Lung microvascular endothelial cell (primary cell): ENCODE results near the gene ZDHHC20. TPM values are rescaled to one million over a fixed set of nuclear protein-coding genes. Genes with fewer than 3 reads are reported as not detected.

Experiments
- DNase-seq, 2 donors: peaks; one replicate each; pipeline versions ENCODE4 v3.0.0 to v3.0.0-alpha.2; 2010; ENCODE audit warnings: low read depth in 2 of 2
- total RNA-seq: library from RNA; depleted of rRNA; stranded (reverse); fragments of >200 nt; gene quantifications from 2 replicates; pipeline ENCODE4 v1.2.1, GENCODE V29; 2014

ZDHHC20 gene
- total RNA-seq, 1 donor from 2014 or later = 63.7 TPM

DNA sequence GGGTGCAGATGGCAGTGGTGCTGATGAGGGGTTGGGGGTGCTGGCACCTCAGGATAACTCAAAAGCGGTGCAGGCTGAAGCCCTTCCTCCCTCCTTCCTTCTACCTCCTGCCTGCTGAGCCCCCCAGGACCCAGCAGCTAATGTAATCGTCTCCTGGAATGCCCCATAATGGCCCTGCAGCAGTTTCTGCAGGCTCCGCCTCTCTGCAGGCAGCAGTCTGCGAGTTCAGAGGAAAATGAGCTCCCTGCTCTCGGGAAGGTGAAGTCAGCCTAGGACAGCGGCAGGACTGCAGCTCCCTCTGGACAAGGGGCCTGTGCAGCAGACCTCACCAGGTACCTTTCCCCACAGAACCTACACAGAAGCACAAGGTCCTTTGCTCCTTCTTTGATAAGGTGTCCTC lies 130.9 kb downstream of the ZDHHC20 start:
- DNase-seq = no peak

DNA sequence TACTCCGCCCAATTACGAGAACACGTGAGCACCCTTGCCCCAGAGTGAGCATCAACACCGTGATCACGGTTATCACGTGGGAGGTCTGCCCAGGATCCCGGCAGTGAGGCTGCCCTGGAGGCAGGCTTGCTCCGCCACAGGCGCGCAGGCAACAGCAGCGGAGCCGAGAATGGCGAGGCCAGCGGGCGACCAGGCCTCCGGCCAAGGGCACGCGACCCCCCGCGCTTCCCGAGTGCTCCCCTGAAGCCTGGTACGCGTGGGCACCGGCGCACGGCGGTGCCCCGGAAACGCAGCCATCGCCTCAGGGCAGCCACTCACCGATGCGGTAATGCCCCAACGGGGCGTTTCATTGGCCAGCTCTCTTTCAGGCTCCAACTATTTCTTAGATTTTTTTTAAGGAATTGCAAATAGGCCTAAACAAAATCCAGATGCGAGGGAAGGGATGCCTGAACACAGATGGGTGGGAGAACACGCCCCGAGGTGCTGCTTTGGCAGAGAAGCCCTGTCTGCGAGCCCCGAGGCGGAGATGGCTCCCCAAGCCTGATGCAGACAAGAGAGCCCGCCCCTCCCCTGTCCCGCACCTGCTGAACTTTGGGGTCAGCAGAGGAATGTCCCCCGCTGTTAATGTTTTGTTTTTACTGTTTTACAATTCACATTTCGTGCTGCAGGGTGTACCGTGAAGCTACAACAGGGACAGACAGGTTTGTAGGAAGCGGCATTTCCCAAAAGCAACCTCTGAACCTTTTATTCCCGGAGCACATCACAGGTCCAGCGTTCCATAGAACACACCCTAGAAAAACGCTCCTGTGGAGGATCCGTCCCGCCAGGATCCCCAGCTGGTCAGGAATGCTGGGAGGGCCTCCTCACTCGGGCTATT lies 132.7 kb downstream of the ZDHHC20 start:
- DNase-seq = peak in 1 of 2 donors; percentile 27

DNA sequence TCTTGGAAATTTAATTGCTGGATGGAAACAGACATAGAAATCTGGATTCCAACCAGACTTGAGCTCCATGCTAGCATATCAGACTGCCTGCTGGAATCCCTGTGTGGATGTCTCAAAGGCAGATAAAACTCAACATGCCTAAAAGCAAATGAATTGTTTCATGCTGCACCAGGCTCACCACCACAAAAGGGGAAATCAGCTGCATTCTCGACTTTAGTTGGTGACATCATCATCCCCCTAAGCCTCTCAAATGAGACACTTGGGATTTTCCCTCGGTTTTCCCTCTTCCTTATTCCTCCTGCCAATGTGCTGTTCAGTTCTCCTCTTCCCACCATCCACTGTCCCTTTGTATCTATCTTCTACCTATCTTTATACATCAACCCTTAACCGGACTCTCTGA lies 134.3 kb downstream of the ZDHHC20 start:
- no peak for DNase-seq

DNA sequence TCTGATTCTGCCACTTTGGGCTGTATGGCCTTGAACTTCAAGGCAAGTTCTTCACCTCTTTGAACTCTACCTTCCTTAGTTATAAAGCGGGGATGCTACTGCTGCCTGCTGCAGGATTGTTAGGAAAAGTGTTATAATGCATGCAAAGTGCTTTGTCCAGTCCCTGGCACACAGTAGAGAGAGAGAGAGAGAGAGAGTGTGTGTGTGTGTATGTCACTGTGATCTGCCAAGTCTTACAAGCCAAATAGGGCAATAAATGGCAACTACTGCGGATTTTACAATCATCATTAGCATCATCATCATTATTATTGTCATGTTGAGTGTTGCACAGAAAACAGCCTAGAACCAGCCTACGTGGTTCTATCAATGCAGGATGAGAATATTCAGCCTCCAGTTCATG lies 136.1 kb downstream of the ZDHHC20 start:
- no peak for DNase-seq

Other genes starting within 250 kb of the ZDHHC20 start
- 25.1 and 29.8 TPM in 2 replicates for gene MICU2, start 144.9 kb upstream of the ZDHHC20 start, total RNA-seq
- not detected in 2 replicates for gene FGF9, start 211.8 kb upstream of the ZDHHC20 start, total RNA-seq